ENCODE data around the gene NEDD8.
"Not testable (repeated sequence)": the region's sequence is repeated elsewhere in the genome, so short reads cannot be mapped to it uniquely, and the experiment has no call there.

Gene NEDD8

DNA sequence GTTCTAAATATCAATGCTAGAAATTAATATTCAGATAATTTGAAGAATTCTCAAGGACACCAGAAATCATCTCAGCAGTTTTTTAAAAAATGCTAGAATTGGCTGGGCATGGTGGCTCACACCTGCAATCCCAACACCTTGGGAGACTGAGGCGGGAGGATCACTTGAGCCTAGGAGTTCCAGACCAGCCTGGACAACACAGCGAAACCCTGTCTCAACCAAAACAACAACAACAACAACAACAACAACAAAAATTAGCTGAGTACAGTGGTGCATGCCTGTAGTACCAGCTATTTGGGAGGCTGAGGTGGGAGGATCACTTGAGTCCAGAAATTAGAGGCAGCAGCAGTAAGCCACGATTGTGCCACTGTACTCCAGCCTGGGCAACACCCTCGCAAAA, 13.1 kb downstream of the NEDD8 start:
- no peak for DNase-seq

DNA sequence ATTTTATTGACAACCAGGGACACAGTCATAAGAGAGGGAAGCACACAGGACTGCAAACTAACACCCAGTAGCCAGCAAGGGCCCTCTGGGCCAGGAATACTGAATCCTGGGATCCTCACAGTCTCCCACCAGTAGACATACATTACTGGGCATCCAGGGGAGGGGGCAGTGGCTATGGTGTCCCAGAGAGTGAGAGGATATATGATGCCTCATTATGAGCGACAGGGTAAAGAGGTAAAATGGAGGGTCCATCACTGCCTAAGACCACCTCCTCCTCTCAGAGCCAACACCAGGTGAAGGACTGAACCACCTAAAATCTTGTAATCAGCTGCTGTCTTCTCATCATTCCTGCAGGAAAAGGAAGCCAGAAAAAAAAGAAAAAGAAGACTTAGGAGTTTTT, 15.3 kb downstream of the NEDD8 start:
- DNase-seq = not testable (repeated sequence)

DNA sequence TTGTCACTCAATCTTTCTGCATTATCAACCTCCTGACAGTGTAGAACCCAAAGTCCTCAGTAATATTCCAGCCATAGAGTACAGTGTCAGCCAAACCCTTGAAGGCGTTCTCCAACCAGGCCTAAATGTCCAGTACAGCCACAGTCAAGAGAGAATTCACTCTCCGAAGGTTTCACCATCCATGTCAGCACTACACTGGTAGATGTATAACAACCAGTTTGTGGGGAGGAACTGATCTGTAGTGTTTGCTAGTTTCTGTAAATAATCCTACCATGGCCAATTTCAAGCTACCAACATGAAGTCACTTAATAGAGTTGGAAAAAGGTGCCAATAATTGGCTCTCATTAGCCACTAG, 15.8 kb downstream of the NEDD8 start:
- no peak for DNase-seq

DNA sequence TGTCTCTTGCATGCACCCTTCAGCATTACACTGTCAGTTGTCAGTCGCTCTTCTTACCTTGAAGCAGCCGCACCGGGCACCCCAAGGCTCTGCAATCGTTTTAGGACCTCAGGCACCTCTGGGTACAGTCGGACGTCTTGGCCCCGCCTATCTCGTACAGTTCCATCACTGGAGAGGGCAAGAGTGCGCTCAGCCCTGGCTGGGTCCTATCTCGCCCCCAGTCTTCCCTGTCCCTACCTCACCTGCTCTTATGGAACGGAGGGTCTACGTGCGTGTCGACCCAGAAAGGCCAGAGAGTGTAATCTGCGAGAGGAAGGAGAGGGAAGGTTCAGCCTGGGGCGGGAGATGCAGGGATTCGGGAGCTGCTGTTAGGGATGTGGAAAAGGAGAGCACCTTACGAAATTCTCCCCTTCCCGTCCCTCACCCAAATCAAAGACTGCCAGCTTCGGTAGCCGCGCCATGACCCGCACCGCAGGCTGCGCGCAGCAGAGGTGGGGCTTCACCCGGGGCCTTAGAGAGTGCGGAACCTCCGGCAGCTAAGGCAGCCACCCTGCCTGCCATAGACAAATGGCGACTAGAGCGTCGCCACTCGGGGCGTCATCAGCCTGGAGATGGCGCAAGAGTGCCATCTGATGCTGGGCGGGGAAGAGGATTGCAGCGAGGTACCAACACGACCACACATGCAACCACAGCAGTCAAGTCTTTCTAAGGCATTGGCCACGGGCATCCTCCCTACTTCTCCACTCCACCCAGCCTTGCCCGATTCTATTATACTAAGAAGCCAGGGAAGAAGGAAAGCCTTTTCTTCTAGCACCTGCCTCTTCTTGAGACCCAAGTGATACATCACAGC, 16.4 kb downstream of the NEDD8 start, which contains the start of gene MDP1:
TSS of gene MDP1 (minus strand) at position 572 of the 850 bp plus-strand sequence. CDS start at position 461, 111 bp downstream.
- DNase-seq = peak; percentile 86

DNA sequence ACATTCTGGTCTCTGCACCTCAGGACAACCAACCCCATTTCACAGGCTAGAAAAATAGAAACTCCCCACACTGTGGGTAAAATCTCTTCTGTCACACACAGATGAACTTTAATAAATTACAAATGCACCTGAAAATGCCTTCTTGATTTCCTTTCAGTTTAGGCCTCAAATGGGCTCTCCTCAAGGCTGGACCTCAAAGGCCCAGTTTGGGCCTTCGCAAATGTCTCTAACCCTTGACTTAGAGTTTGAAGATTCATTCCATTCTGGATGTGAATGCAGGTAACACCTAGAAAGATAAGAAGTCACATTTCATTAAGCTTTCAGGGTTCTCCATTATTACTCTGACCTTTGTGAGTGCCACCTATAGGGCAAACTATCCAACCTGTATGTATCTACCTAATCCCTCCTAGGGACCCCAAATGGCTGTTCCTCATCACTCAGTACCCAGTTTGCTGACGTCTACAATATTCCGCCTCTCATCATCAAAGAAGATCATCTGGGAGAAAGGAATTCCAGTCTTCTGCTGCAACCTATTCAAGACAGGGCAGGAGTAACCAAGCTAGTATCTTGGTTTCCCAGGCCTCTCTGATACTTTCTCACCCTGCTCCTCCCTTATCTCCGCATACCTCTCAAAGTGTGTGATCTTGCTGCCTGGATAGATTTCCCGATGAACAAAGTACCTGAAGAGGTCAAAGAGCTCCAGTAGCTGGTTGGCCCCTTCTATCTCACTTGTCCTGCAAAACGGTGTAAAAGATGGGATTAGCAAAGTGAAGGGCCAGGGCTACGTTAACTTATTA, 18.1 kb downstream of the NEDD8 start:
- DNase-seq = no peak

DNA sequence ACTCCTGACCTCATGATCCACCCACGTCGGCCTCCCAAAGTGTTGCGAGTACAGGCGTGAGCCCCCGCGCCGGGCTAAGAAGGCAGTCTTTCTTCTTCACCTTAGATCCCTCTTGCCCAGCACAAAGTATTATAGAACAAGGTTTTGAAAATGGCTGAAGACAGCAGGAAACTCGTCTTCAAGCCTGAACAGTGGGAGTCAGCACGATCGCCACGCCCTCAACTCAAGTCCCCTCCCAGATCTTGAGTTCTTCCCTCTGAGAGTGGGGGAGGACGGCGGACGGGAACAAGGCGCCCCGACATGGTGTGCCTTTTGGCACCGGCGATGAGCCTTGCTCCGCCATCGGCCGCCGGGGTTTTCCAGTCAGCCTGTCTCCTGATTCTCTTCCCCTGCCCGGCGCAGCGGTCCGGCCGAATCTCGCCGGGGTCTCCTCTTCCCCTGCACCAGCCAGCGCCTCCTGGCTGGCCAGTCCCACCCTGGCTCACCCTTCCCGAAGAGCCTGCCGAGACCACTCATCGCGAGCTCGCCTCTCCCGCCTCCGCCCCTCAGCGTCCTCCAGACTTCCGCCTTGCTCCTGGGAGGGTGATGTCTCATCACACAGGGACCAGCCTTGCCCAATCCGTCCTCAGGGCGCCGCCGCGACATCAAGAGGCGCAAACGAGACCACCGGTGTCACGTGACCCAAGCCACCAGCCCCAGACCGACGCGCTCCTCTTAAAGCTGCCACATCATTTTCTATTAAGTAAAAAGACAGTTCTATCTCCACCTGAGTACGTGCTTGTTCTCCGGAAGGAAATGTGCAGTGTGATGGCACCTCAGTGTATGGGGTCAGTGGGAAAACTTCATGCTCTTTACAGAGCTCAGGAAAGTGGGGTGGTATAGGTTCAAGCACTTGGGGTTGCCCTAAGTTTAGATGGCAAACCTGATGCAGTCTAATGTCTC, 19.0 kb downstream of the NEDD8 start, which contains the start of gene CHMP4A:
TSS of gene CHMP4A (minus strand) at position 565 of the 942 bp plus-strand sequence. CDS start at position 516, 49 bp downstream.
- DNase-seq = peak; percentile 92

DNA sequence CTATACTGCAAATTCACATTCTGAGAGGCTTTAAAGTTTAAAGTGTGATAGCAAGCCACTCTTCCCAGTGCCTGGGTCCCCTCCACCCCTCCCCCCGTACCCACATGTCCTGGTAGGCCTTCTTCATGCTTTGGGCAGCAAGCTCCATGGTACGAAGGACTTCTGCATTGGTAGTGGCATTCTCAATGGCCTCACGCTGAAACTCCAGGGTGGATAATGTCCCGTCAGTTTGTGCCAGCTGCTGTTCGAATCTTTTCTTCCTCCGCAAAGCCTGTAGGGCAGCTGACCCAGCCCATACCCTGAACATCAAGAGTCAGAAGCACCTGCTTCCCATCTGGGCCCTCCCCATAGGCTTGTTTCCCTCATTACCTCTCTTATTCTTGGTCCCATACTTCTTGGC, 20.9 kb downstream of the NEDD8 start:
- DNase-seq = no peak

DNA sequence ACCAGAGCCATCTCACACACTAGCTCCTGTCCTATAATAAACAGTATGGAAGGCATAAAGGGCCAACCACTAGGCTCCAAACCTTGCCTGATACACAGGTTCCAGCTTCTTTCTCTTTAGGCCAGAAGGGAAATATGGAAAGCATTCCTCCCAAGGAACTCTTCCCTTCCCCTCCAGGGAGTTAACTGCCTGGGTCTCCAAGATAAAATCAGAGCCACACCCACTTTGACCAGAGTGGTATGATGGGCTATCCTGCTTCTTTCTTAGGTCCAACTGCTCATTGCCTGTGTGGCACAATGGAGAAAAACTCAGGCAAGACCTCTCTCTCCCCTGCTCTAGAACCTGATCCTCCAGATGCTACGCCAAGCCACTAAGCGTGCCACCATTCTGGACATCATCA, 24.5 kb downstream of the NEDD8 start:
- DNase-seq = no peak

DNA sequence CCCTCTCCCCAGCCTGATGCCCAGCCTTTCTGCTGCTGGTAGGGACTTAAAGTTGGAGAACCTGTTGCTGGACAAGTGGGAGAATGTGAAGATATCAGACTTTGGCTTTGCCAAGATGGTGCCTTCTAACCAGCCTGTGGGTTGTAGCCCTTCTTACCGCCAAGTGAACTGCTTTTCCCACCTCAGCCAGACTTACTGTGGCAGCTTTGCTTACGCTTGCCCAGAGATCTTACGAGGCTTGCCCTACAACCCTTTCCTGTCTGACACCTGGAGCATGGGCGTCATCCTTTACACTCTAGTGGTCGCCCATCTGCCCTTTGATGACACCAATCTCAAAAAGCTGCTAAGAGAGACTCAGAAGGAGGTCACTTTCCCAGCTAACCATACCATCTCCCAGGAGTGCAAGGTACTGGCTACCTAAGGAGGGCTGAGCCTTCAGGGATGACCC, 25.0 kb downstream of the NEDD8 start:
- no peak for DNase-seq

DNA sequence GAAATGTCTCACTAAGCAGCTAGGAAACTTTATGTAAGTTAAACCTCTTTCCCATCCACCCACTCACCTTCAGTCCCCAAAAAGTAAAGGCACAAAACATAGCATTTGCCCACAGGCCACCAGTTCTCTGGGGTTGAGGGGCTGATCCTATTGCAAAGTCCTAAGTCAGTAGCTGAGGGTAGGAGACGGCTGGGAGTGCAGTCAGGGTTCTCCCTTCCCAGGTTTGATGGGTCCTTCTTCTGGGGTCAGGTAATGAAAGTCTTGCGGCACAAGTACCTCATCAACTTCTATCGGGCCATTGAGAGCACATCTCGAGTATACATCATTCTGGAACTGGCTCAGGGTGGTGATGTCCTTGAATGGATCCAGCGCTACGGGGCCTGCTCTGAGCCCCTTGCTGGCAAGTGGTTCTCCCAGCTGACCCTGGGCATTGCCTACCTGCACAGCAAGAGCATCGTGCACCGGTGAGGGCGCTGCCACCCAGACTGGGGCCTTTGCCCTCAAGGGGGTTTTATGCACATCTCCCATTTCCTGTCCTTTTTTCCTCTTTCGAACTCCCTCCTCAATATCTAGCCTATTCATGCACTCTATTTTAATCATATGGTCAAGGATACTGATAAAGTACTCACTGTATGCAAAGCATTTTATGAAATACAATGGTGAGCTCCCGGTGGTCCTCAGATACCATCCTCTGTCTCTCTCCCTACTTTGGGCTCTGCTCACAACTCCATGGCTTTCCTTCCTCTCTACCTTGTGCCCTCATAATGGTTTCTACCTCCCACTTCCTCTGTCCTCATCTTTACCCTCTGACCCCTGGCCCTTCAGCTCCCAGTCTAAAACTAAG, 25.7 kb downstream of the NEDD8 start:
- DNase-seq = no peak

DNA sequence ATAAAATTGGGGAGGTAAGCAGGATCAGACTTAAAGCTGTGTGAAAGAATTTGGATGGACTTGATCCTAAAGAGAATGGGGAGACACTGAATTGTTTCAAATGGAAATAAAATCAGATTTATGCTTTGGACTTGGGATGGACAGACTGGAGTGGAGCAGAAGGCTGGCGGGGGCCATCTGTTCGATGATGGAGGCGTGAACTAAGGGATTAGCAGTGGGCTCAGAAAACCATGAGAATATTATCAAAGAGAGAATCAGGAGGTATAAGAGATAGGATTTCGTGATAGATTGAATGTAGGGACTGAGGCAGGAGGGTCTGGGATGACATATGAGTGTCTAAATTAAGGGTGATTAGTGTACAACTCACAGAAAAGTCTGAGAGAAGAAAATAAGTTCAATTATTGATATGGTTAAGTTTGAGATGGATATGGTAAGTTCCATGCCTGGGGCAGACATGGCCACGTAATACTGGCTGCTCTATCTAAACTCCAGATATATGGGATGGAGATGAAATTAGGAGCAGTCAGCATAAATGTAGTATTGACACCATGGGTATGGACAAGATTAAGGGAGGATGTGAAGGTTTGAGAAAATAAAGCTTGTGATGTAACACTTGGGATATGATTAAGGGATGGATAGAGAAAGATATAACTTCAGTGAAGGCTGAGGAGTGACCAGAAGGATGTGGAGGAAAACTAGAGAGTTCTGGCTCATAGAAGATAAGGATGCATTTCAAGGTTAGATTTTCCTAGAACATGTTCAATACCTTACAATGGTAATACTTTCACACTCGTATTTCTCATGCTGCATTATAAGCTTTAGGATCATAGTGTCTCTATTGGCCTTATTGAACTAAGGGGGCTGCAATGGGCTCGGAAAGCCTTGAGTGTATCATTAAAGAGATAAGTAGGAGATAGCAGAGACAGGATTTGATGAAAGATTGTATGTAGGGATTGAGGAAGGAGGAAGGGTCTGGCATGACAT, 27.7 kb downstream of the NEDD8 start:
- DNase-seq = no peak

DNA sequence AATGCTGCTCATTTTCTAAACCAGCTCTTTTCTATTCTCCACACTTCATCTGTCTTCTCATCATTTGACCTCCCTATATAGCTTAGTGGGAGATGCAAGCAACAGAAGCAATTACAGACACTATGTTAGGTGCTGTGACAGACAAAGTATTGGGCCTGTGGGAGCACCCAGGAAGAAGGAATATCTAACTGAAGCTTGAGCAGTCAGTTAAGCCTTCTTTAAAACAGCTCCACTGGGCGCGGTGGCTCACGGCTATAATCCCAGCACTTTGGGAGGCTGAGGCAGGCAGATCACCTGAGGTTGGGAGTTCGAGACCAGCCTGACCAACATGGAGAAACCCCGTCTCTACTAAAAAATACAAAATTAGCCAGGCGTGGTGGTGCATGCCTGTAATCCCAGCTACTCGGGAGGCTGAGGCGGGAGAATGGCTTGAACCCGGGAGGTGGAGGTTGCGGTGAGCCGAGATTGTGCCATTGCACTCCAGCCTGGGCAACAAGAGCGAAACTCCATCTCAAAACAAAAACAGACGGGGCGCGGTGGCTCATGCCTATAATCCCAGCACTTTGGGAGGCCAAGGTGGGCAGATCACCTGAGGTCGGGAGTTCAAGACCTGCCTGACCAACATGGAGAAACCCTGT, 28.8 kb downstream of the NEDD8 start:
- DNase-seq = not testable (repeated sequence)

DNA sequence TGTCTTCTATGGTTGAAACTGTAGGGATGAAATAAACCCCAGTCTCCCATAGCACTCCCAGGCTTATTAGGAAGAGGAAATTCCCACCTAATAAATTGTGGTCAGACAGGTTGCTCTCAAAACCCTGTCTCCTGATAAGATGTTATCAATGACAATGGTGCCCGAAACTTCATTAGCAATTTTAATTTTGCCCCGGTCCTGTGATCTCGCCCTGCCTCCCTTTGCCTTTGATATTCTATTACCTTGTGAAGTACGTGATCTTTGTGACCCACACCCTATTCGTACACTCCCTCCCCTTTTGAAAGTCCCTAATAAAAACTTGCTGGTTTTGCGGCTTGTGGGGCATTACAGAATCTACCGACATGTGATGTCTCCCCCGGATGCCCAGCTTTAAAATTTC, 29.6 kb downstream of the NEDD8 start:
- not testable (repeated sequence) for DNase-seq

DNA sequence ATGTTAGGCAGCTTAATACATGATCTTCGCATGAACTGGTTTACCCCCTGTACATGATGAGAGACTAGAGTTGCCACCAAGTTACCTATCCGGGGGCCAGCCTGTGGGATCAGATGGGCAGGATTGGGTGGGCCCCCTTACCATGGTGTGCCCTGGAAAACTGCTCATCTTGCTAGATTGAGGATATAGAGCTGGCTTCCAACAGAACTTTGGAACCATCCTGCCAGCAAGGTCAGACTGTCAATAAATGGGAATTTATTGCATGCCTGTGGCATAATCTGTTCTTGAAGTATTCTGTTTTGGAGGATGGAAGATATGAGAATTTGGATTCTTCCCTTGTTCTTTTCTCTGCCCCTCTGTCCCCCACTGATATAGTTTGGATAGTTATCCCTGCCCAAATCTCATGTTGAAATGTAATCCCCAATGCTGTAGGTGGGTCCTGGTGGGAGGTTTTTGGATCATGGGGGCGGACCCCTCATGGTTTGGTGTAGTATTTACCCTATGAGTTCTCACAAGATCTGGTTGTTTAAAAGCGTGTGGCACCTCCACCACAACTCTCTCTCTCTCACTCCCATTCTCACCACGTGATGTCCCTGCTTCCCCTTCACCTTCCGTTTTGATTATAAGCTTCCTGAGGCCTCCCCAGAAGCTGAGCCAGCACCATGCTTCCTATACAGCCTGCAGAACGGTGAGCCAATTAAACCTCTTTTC, 33.2 kb downstream of the NEDD8 start:
- no peak for DNase-seq

DNA sequence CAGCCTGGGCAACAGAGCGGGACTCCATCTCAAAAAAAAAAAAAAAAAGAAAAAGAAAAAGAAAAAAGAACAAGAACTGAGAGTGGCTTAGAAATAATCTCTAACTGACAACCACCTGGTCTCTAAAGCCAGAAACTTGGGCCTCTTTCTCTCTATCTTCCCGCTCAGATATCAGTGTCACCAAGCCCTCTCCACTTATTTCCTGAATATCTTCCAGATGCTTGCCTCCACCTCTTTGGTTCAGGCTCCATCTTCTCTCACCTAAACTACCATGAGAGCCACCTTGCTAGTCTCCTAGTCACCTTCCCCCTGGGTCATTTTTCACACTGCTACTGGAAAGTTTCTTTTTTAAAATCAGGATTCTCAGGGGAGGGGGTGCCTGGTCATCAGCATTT, 35.1 kb downstream of the NEDD8 start:
- DNase-seq = no peak

DNA sequence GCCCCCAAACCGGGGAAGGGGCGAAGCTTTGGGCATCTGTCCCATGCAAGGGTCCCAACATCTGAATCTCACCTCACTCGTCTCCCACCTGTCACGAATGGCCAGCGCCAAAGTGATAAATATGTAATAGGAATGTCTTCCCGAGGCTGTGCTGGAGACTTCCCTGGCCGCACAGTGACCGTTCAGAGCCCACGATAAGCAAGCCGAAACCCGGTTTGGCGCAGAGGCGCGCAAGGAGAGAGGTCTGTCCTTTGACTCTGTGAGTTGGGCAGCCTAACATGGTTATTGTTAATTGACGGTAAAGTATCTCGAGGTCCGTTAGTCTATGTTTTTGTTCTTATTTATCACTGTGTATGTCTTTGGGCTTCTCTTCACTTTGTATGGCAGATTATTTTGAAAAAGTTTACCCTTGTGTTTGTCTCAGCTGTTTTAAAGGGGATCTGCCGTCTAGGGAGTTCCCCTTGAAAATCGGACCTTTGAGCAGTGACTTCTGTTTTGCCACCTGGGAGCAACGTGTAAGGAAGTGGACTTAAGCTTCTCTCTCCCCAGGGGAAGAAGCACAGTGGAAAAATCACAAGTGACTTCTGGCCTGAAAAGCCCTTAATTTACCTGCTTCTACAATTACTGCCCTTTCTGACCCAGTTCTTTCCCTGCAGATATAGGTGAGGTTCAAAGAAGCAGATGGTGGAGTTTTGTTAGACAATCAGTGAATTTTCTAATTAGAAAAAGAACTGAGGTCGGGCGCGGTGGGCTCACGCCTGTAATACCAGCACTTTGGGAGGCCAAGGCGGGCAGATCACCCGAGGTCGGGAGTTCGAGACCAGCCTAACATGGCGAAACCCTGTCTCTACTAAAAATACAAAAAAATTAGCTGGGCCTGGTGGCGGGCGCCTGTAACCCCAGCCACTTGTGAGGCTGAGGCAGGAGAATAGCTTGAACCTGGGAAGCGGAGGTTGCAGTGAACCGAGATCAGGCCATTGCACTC, 35.8 kb downstream of the NEDD8 start:
- DNase-seq = no peak

DNA sequence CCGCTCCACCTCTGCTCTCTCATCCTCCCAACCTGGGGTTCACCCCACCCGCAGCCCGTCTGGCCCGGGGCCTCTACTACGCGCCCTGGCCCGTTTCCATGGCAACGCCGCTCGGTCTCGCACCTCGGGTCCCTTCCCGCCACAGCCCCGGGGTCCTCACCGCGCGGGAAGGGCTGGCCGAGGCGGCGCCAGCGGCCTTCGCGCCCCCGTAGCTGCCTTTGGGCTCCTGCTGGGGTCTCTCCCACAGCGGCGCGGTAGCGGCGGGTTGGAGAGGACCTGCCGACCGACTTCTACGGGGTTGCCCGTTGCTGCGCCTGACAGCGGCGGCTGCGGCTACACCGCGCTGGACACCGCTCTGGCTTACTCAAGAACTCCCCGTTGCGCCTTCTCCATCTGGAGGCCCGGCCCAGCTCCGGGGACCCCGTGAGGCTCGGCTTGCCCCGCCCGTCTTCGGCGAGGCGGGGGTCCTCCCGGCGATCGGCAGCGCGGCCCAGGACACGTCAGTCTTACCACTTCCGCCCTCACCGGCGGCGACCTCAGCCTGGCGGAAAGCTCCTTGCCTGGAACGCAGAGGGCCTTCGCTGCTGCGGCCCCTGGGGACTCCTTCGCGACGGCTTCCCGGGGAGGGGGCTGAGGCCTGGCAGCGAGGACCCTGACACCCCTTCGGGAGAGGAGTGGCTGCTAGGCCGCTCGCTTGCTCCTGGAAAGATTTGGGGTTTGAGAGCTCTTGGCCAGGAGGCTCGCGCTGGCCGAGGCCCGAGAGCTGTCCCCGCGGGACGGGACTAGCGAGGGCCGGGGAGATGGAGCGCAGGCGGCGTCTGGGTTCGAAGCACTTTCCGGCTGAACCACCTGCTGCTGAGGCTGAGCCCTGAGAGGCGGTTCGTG, 36.7 kb downstream of the NEDD8 start, which contains the start of gene TM9SF1:
TSS of gene TM9SF1 (minus strand) at position 256 of the 885 bp plus-strand sequence. CDS start 422 bp downstream, outside the sequence.
- peak; percentile 74 for DNase-seq
